Measurements from ENCODE around the gene GALNT10.

DNA sequence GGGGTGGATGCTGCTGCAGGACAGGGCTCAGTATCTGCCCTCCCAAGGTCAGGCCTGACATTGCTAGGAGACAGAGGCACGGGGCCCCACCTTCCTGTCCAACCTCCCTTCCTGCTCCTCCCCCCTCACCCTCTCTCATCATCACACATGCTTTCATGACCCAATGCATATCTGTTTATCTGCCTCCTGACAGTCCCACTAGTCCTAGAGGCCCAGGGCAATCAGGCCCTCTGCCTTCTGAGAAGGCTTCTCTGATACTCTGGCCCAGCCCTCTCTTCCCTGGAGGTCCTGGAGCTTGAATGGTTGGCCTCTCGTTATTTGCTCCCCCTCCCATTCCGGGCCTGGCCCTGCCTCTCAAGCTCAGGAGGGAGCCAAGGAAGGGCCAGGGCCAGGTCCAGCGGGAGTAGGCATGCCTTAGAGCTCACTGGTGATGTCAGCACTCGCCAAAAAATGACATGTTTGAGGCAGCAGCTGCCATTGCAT, 164.6 kb downstream of the GALNT10 start:
- no peak for TF ChIP-seq SUZ12 (IDR thresholded peaks at IDR 0.05; ENCODE audit: extremely low read depth, insufficient read depth, insufficient read length)
- no peak for TF ChIP-seq YY1 (IDR thresholded peaks at IDR 0.05; ENCODE audit: insufficient read depth, insufficient read length)
- no peak for TF ChIP-seq ZNF274 (IDR thresholded peaks at IDR 0.05; ENCODE audit: low read depth, low read length)

Data from NT2/D1 (cell line).